HG03159 (cell line): ENCODE measurements around the gene ANKRA2.

Experiments
- ATAC-seq: cut with Tn5 transposase; IDR thresholded peaks from one replicate; pipeline ENCODE4 v1.9.1; 2021; ENCODE audit warnings: mild to moderate bottlenecking, moderate library complexity; ENCODE audit not compliant: unreplicated experiment

Gene ANKRA2

GRCh38 chr5:73565139-73565968 is at the start of gene ANKRA2, which contains the start of gene UTP15:
Gene ANKRA2 (minus strand): TSS chr5:73565639. CDS start chr5:73562881, 2,758 bp downstream.
Gene UTP15 (plus strand): TSS chr5:73565743. CDS start chr5:73567345, 1,602 bp downstream.
- ATAC-seq, result peak; percentile 89

GRCh38 chr5:73615085-73615484 is 49.6 kb upstream of the ANKRA2 start:
- no peak for ATAC-seq

GRCh38 chr5:73612799-73613198 is 47.4 kb upstream of the ANKRA2 start:
- ATAC-seq, result no peak

- ATAC-seq, result no peak
Measured at GRCh38 chr5:73607228-73607627, 41.8 kb upstream of the ANKRA2 start.

- no peak for ATAC-seq
Measured at GRCh38 chr5:73606206-73606753, 40.8 kb upstream of the ANKRA2 start.

- ATAC-seq, result no peak
Measured at GRCh38 chr5:73605223-73606087, 40.0 kb upstream of the ANKRA2 start.

GRCh38 chr5:73603998-73604397 is 38.6 kb upstream of the ANKRA2 start:
- ATAC-seq, result no peak

- no peak for ATAC-seq
Measured at GRCh38 chr5:73599380-73599779, 33.9 kb upstream of the ANKRA2 start.

- ATAC-seq, result no peak
Measured at GRCh38 chr5:73596705-73597328, 31.4 kb upstream of the ANKRA2 start.

GRCh38 chr5:73592551-73592950 is 27.1 kb upstream of the ANKRA2 start:
- no peak for ATAC-seq

- ATAC-seq, result no peak
Measured at GRCh38 chr5:73591698-73592501, 26.5 kb upstream of the ANKRA2 start.

GRCh38 chr5:73591102-73591695 is 25.8 kb upstream of the ANKRA2 start:
- no peak for ATAC-seq

- peak; percentile 67 for ATAC-seq
Measured at GRCh38 chr5:73587923-73588322, 22.5 kb upstream of the ANKRA2 start.

GRCh38 chr5:73582285-73583145 is 17.1 kb upstream of the ANKRA2 start:
- no peak for ATAC-seq

- no peak for ATAC-seq
Measured at GRCh38 chr5:73565969-73566547, 619 bp upstream of the ANKRA2 start.

- peak; percentile 5 for ATAC-seq
Measured at GRCh38 chr5:73564675-73565074, 764 bp downstream of the ANKRA2 start.

- ATAC-seq, result no peak
Measured at GRCh38 chr5:73564018-73564417, 1.4 kb downstream of the ANKRA2 start.

- no peak for ATAC-seq
Measured at GRCh38 chr5:73558950-73559349, 6.5 kb downstream of the ANKRA2 start.
